CD4-positive, alpha-beta T cell treated with Interleukin-15 for 4 hours (primary cell): ENCODE measurements around the gene MCC.
A peak's percentile ranks its signal among the peaks of the same experiment; 100 is the strongest.

Experiments used
- DNase-seq: peaks from one replicate; pipeline ENCODE4 v3.0.0-alpha.2; 2020; ENCODE audit warnings: low spot score

MCC gene

GRCh38 chr5:113487781-113488644, at the start of gene MCC:
Gene MCC, minus strand, starts transcription at chr5:113488453.
- DNase-seq: no peak

DNA sequence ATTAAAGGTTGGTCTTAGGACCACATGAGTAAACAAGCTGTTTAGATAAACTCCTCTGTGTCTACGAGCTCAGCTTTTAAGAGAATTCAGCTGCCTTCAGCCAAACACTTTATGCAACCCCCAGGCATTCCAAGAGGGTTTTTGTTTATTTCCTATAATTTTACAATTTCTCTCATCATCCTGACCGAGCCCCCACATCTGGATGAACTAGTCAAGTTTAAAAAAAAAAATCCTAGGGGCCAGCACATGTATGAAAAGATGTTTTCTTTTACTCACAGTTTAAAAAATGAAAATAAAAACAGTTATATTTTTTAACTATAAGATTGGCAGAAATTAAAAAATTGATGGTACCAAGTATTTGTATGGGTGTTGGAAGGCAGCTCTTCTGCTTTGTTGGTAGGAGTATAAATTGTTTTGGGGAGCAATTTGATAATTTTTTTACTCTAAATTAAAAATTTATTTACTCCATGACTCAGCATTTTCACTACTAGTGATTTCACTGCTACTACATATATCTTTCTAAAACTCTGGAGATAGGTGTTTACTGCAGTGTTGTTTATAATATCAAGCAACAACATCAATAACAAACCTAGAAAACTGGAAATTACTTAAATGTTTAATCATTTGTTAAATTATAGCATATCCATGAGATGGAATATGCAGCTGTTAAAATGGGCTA, 43.4 kb upstream of the MCC start:
- no peak for DNase-seq

DNA sequence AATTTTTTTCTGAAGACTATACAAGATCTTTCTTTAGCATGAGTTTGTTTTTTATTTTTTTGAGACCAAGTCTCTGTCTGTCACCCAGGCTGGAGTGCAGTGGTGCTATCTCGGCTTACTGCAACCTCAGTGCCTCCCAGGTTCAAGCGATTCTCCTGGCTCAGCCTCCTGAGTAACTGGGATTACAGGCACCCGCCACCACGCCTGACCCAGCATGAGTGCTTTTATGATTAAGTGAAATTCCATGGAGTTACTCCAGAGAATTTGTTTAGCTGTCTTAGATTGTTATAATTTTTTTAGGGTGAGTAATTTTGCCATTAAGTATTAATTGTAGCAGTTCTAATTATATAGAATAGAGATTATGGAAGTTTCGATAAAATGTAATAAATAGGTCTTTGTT, 39.5 kb upstream of the MCC start:
- no peak for DNase-seq

GRCh38 chr5:113526421-113526820, 38.2 kb upstream of the MCC start:
- DNase-seq: no peak

GRCh38 chr5:113524927-113525326, 36.7 kb upstream of the MCC start:
- DNase-seq: peak; percentile 39

GRCh38 chr5:113523168-113523567, 34.9 kb upstream of the MCC start:
- no peak for DNase-seq

- no peak for DNase-seq
Measured at GRCh38 chr5:113520899-113521298, 32.6 kb upstream of the MCC start.

GRCh38 chr5:113520429-113520828, 32.2 kb upstream of the MCC start:
- no peak for DNase-seq

- no peak for DNase-seq
Measured at GRCh38 chr5:113519412-113519811, 31.2 kb upstream of the MCC start.

GRCh38 chr5:113518884-113519283, 30.6 kb upstream of the MCC start:
- no peak for DNase-seq

DNA sequence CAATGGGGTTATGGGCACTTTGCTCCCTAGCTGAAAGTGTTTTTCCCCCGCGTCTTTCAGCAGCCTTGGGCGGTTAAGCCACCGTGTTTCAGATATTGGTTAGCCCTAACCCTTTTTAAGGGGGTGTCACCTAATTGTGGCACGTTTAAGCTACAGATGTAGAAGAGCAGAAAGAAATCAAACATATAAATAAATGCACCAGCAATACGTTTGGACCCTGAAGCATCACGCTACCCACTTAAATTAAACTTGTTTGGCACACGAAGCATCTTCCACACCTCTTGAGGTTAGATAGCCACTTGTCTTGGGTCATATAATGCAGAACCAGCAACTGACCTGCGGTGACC, 26.0 kb upstream of the MCC start:
- no peak for DNase-seq

GRCh38 chr5:113513384-113514288, 25.4 kb upstream of the MCC start, which contains the start of gene YTHDC2:
Gene YTHDC2, plus strand, starts transcription at chr5:113513694. Its CDS starts 202 bp downstream, at chr5:113513896.
- peak; percentile 87 for DNase-seq

DNA sequence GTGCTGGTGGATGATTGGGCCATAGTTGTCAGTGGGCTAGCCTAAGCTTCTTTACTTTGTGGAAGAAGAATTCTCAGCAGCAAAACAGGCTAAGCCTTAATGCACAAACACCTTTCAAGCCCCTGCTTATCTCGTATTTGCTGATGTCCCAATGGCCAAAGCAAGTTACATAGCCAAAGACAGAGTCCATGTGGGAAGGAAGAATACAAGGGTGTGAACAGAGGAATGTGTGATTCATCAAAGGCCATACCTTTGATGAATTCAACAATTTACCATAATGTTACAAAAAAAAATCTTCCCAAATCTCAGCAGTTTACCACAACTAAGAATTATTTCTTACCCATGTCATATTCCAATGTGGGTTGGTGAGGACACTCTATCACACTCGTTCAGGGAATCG, 24.1 kb upstream of the MCC start:
- DNase-seq: no peak

DNA sequence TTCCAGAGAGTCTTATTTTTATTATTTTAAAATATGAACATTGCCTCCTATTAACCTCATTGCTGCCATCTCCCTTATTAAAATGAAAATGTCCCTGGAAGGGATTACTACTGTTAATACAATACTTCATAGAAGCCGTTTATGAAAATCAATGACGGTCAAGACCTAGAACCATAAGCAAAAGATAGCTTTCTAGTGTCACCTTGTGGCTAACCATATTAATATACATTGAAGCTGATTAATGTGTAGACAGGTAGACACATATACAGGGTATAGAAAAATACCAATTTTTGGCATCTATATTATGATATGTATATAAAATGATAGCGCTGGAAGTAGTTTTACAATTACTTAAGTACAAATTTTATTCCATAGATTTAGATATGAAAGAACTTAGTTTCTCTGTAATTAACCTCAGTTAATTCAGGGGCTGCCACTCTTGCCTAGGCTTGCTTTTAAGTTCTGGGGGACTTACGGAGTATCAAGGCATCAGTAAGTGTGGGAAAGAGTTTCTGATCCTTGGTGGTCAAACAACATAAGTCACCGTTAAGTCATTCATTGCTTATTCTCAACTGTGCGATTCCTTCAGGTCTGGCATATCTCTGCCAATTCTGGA, 22.7 kb upstream of the MCC start:
- peak; percentile 51 for DNase-seq

- no peak for DNase-seq
Measured at GRCh38 chr5:113508756-113509155, 20.5 kb upstream of the MCC start.

DNA sequence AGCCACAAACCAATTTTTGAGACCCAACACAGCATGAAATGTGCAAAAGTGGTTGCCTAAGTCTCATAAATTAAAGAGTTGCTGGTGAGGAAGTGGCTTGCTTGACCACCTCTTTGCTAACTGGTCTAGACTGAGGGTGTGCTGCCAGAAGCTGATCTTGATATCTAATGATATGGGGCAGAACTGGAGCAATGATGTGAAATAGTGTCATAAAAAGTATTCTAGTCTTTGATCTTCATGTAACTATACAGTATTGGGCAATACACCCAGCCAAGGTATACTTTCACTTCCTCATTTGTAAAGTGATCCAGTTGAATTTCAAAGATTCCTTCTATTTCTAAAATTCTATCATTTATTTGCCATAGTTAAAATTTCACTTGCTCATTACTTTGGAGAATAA, 19.3 kb upstream of the MCC start:
- DNase-seq: no peak

DNA sequence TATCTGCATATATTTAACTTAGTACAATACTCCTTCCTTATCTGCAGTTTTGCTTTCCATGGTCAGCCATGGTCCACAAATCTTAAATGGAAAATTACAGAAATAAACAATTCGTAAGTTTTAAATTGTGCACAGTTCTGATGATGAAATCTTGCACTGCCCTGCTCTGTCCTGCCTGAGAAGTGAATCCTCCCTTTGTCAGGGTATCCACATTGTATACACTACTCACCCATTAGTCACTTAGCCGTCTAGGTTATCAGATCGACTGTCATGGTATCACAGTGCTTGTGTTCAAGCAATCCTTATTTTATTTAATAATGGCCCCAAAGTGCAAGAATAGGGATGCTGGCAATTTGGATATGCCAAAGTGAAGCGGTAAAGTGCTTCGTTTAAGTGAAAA, 16.9 kb upstream of the MCC start:
- no peak for DNase-seq

DNA sequence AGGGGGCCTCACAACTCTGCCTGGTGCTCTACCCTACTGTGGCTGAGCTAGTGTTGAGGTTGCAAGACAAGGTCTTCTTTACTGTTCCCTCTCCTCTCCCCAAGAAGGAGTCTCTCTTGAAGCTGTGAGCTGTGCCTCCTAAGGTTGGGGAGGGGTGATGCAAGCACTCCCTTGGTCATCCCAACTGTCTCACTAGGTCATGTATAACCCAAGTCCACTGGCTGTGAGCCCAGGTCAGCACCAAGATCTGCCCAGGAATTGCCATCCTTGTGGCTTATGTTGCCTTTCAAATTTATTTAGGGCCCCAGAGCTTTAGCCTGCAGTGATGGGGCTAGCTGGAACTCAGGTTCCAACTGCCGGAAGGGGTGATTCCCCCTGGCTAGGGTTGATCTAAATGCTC, 14.9 kb upstream of the MCC start:
- no peak for DNase-seq

GRCh38 chr5:113502073-113502472, 13.8 kb upstream of the MCC start:
- no peak for DNase-seq

DNA sequence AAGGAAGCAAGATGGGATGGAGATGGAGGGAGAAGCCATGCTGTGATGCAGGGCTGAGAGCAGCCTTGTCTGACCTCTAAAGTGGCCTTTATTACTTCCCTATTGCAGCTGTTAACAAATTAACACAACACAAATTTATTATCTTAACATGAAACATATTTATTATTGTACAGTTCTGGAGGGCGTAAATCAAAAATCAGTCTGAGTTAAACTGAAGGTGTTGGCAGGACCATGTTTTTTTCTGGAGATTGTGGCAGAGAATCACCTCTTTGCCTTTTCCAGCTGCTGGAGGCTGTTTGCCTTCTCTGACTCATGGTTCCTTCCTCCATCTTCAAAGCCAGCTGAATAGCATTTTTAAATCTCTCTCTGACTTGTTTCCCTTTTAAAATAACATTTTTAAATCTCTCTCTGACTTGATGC, 7.2 kb upstream of the MCC start:
- DNase-seq: no peak

DNA sequence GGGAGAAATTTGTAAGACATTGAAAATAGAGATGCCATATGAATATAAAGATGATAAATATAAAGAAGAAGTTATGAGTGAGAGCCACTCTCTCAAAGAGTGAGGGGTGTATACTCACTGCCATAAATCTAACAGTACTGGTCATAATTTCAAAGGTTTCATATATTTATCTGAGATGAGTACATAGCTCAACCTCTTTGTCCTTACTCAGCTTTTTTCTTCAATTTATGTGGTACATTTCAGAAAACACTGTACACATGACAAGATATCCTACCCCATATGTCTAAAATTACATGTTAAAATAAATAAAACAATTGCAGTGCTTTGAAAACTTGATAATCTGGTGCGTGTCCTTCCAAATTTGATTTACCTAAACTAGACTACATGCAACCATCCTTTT, 5.2 kb upstream of the MCC start:
- no peak for DNase-seq

DNA sequence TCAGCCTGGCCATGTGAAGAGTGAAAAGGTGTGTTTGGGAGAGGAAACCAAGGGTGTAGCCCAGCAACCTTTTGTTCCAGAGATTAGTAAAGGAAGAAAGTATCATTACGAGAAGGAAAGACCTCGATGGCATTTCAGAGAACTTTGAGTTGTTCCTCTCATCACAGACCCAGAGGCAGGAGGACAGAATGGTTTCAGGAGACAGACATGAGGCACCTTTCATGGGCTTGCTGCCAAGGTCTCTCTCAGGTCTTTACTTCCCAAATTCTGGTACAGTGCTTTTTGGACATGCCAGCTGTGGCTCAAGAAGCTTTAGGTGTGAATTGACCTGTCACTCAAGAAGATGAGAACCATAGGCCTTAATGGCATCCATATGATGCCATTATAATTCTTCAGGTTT, 2.8 kb upstream of the MCC start:
- DNase-seq: no peak
